Retina (tissue), 1 donor: ENCODE results near the gene WDR7.

Experiments used
- DNase-seq: peaks from one replicate; pipeline ENCODE4 v3.0.0-alpha.2; 2016

Gene WDR7

GRCh38 chr18:56815926-56816325 is 164.8 kb downstream of the WDR7 start:
- no peak for DNase-seq

DNA sequence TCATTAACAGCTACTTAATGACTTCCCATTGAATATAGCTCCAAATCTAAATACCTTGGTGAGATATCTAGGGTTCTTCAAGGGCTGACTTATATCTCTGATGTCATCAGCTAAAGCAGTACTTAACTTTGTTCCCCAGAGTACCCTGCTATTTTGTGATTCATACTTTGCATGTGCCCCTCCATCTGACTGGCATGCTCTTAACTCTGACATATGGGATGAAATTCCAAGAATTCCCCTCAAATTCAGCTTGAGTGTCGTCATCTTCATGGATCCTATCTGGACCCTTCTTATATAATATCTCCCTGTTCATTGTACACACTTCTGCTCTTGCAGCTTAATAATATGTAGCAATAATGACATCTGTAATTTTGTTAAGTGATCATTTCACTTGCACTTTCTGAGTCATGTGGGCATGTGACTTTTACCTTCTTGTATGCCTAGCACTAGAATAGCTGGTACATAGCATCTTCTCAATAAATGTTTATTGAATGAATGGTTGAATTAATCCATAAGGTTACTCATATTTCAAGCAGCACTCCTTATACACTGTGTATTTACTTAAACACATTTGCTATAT is 172.9 kb downstream of the WDR7 start:
- DNase-seq, result no peak

DNA sequence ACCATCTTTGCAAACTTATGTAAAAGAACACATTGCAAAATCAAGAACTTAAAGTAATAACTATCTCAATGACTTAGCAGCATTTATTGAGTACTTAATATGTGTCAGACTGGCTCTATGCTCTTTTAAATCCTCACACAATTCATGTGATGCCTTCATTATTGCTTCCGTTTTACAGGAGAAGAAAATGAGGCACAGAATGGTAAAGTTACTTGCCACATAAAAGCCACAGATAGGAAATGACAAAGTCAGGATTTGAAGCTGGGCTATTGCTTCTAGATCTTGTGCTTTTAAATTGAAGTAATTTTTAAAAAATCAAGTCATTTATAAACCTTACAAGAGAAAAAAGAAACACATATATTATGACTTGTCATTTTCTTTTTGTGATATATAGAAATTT is 174.2 kb downstream of the WDR7 start:
- no peak for DNase-seq

DNA sequence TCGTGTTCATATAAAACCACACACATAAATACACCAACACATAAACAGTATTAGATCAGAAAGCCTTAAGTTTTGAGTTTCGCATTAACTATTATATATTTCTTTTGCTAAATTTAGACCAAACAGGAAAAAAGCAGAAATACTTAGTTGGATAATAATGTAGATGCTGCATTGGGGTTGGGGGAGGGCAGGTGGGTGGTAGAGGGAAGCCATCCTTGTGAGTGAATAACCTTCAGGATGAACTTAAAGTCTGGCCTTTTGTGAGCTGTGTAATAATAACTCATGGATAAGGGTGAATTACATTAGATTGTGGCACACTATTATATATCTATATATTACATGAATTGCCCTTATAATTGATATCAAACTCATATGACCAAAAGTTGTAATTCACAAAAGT is 174.7 kb downstream of the WDR7 start:
- DNase-seq, result no peak

DNA sequence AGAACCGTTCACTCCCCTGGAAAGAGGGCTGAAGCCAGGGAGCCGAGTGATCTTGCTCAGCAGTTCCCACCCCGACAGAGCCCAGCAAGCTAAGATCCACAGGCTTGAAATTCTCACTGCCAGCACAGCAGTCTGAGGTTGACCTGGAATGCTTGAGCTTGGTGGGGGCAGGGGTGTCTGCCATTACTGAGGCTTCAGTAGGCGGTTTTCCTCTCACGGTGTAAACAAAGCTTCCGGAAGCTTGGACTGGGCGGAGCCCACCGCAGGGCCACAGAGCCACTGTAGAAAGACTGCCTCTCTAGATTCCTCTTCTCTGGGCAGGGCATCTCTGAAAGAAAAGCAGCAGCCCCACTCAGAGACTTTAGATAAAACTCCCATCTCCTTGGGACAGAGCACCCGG is 180.8 kb downstream of the WDR7 start:
- DNase-seq, result no peak

- no peak for DNase-seq
Measured at GRCh38 chr18:56835331-56835730, 184.2 kb downstream of the WDR7 start.

GRCh38 chr18:56836173-56836572 is 185.0 kb downstream of the WDR7 start:
- no peak for DNase-seq

DNA sequence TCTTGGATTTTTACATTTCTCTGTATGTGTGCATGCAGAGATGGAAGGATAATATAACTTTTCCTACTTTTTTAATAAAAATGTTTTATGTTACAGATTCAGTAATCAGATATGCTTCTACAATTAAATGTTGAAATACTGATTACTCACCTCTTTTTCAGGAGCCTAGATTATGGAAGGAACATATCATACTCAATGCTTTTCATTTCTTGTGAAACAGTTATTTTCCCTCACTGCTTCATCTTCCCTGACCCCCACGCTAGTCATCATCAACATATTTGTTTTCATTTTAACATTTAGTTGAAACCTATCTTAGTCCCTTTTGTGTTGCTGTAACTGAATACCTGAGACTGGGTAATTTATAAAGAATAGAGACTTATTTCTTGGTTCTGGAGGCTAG is 190.7 kb downstream of the WDR7 start:
- no peak for DNase-seq

- no peak for DNase-seq
Measured at GRCh38 chr18:56843241-56843640, 192.1 kb downstream of the WDR7 start.

GRCh38 chr18:56844556-56844955 is 193.4 kb downstream of the WDR7 start:
- DNase-seq, result no peak

DNA sequence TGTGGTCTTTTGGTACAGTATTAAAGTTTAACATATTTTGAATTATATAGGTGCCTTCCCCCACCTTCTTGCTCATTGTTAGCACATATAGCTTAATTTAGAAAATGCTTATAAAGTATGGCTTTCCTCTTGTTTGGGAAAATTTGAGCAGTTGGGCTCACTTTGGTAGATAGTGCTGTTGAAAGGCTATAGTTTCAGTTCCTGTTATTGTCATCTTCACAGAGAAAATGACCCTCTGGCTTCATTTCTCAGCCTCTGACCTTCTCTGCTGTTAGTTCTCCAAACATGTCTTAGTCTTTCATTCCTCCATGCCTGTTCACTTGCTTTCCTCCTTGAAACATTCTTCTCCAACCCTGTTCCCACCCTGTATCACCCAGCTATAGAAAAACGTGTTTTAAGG is 200.6 kb downstream of the WDR7 start:
- no peak for DNase-seq

- no peak for DNase-seq
Measured at GRCh38 chr18:56853961-56854360, 202.8 kb downstream of the WDR7 start.

GRCh38 chr18:56861244-56861643 is 210.1 kb downstream of the WDR7 start:
- peak; percentile 42 for DNase-seq

DNA sequence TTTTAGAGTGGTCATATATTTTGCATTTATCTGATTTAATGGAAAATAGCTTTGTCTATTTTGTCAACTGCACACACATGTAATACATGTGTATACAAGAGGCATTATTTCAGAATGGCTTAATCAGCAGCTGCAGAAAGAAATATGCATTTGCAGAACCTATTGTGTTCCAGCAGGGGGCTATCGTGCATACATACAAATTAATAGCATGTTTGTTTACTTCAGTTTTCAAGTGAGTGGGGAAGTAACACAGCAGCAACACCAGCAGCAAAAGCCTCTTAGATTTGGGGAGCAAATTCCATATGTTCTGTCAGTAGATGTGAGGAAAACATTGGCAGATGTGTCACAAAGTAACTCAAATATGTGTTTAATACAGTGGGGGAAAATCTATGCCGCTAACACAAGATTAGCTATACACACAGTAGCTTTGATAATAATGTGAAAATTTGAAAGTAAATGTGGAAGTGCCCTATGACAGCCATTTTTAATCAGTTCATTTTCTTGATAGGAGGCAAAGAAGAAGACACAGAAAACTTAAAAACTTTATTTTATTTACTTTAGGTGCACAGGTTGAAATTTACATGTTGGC is 218.1 kb downstream of the WDR7 start:
- DNase-seq, result peak; percentile 31

DNA sequence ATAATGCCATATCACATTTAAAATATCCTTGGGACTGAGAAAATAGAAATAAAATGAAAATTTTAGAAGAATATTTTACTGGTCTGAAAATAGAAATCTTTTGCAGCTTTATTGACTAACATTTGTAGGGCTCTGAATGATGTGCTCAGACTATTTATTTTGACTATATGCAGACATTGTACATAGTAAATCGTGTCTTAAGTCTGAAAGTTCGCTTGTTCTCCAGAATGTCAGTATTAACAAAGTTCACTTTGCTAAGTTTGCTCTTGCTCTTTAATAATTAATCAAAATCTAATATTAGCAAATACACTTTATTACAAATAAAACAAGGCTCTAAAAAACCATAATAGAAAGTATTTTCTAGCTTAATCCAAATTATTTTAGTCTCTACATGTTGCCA is 219.8 kb downstream of the WDR7 start:
- DNase-seq, result no peak

DNA sequence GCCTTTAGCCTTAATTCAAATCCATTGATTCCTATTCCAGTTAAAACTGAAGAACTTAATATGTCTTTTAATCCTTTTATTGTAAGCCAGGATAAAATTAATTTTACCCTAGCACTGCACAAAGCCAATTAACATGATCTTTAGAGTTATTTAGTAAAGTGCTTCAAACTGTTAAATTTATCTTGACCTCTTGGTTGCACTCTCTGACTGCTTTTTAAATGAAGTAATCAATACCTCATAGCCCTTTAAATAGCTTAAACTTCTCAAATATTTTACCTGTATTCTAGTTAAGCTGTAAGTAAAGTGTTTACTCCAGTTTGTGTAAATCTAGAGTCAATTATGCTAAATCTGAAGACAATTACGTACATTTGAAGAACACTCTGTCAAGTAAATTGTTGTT is 221.0 kb downstream of the WDR7 start:
- no peak for DNase-seq

GRCh38 chr18:56873441-56874140 is 222.4 kb downstream of the WDR7 start:
- peak; percentile 78 for DNase-seq

DNA sequence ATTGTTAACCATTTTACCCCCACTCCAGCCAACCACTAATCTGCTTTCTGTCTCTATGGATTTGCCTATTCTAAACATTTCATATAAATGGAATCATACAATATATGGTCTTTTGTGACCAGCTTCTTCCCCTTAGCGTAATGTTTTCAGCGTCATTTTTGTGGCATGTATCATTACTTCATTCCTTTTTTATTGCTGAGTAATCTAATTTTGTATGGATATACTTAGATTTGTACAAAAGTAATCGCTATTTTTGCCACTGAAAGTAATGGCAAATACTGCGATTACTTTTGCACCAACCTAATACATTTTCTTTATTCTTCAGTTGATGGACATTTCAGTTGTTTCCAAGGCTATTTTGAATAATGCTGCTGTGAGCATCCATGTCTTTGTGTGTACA is 227.6 kb downstream of the WDR7 start:
- no peak for DNase-seq

GRCh38 chr18:56884511-56884910 is 233.4 kb downstream of the WDR7 start:
- DNase-seq, result no peak

GRCh38 chr18:56888978-56889377 is 237.8 kb downstream of the WDR7 start:
- DNase-seq, result no peak

DNA sequence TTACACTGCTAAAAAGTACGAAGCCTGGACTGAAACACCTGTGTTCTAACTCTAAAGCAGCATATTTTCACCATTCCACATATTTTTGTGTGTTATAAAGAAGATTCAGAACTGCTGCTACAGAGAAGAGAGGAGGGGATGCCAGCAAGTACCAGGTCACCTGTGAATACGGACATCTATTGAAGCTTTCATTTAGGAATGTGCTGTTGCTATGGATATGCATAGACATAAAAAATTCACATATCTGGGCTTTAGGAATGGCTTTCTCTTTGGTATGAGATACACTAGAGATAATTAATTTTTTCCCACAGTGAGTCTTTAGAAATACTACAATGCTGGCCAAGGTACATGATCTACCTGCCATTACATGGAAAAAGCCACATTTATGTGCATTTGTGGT is 238.5 kb downstream of the WDR7 start:
- no peak for DNase-seq

GRCh38 chr18:56890632-56891031 is 239.5 kb downstream of the WDR7 start:
- DNase-seq, result no peak

- no peak for DNase-seq
Measured at GRCh38 chr18:56891116-56891515, 240.0 kb downstream of the WDR7 start.

GRCh38 chr18:56891870-56892269 is 240.7 kb downstream of the WDR7 start:
- DNase-seq, result no peak

- no peak for DNase-seq
Measured at GRCh38 chr18:56897122-56897521, 246.0 kb downstream of the WDR7 start.
